SIG-M5 (cell line): ENCODE measurements around the gene PSME1.
A peak's percentile ranks its signal among the peaks of the same experiment; 100 is the strongest.

Source experiments
- DNase-seq: peaks from one replicate; lab custom pipeline; 2025; lab: John Stamatoyannopoulos, UW

PSME1 gene

DNA sequence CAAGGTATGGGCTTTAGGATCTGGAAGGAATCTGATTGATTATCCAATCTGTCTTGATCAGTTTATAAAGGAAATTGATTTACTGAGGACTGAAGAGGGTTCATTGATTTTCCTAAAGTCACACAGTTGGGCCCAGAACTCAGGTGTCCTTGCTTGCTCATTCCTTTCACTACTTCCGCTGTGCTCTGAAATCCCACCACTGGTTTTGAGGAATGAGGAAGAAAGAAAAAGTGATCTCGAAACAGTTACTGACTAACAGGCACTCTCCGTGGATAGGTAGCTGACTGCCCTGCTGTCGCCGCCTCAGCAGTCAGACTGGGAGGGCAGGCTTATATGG, 5.6 kb upstream of the PSME1 start, which contains the start of gene FITM1:
TSS of gene FITM1 (plus strand) at position 280 of the 337 bp plus-strand sequence. CDS start 905 bp downstream, outside the sequence.
- peak; percentile 8 for DNase-seq

DNA sequence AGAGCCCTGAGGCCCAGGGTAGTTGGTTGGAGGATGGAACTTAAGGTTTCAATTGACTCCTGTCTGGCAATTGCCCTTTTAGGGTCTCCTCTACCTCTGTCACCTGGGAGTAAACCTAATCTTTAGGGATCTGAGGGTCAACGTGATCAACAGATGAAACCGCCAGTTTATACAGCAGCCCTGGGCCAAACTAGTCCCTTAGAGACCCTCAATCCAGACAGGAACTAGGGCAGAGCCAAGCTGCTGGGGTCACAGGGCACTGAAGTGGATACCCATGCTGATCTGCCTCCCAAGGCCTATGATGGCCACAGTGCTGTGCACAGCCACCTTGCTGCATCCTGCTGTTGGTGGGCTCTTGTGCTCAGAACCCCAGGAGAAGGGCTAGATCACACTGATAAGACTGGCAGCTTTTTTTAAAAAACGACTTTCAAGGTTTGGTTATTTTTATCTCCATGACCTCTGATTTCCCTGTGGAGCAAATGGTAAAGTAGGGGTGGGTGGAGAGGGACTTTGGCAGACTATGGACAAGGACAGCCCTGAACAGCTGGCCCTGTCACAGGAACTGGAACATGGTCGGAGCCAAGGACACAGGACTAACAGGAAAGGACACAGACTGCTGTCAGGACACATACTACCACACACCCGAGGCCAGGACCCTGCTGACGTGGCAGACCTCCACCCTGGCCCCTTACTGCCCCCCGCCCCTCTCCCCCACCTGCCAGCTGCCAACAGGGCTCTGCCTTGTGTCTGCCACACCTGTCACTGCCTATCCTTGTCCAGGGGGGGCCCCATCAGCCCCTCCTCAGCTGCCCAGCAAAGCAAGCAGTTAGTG, 5.1 kb upstream of the PSME1 start:
- no peak for DNase-seq

DNA sequence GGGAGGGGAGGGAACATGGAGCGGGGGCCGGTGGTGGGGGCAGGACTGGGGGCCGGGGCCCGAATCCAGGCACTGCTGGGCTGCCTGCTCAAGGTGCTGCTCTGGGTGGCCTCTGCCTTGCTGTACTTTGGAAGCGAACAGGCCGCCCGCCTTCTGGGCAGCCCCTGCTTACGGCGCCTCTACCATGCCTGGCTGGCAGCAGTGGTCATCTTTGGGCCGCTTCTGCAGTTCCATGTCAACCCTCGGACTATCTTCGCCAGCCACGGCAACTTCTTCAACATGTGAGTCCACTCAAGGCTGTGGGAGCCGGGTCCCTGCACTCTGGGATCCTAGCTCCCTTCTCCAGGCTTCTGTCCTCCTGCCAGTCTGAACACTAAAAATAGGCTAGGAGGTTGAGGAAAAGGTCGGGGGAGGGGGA, 4.4 kb upstream of the PSME1 start:
- DNase-seq, result no peak

DNA sequence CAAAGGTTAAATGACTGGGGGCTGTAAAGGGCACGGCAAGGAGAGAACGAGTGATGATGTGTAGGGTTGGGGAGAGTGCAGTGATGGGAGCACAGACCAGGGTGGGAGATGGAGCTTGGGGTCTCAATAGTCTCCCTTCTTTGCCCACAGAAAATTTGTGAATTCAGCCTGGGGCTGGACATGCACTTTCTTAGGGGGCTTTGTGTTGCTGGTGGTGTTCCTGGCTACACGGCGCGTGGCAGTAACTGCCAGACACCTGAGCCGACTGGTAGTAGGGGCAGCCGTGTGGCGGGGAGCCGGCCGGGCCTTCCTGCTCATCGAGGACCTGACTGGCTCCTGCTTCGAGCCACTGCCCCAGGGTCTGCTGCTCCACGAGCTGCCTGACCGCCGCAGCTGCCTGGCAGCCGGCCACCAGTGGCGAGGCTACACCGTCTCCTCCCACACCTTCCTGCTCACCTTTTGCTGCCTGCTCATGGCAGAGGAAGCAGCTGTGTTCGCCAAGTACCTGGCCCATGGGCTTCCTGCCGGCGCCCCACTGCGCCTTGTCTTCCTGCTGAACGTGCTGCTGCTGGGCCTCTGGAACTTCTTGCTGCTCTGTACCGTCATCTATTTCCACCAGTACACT, 3.8 kb upstream of the PSME1 start:
- no peak for DNase-seq

DNA sequence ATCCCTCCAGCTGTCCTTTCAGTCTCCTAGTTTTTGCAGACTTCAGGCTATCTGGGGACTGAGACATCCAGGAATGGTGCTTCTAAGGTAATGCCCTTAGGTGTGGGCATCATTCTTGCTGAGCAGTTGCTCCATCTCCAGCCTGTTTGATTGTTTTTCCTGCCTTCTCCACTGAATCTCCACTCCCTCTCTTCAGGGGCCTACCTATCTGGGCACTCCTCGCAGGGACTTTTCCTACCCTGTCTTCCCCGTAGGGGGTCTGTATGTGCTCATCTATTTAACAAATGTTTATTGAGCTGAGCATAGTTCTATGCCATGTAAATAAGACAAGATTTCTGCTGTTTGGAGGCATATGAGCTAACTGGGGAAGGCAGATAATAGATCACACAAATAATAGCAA, 3.0 kb upstream of the PSME1 start:
- DNase-seq, result no peak

DNA sequence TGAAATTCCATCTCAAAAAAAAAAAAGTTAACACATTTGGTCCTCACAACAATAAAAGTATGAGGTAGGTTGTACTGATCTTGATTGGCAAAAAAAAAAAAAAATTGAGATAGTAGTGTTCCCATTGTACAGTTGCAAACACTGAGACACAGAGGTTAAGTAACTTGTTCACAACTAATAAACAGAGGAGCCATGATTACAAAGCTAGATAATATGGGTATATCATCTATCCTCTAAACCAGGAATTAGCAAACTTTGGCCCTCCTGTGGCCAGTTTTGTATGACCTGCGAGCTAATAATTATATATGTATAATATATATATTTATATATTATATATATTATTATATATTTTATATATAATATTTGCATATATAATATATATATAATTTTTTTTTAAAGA, 2.3 kb upstream of the PSME1 start:
- no peak for DNase-seq

DNA sequence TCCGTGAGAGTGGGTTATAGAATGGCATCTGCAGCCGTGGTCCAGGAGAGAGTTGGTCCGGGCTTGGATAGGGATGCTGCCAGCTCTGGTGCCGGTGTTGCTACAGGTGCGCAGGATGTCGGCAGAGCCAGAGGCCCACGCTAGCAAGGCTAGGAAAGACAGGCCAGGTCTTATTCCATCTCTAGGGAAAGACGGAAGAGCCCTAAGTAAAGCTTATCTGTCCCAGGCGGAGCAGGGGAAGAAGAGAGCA, 485 bp upstream of the PSME1 start:
- no peak for DNase-seq

DNA sequence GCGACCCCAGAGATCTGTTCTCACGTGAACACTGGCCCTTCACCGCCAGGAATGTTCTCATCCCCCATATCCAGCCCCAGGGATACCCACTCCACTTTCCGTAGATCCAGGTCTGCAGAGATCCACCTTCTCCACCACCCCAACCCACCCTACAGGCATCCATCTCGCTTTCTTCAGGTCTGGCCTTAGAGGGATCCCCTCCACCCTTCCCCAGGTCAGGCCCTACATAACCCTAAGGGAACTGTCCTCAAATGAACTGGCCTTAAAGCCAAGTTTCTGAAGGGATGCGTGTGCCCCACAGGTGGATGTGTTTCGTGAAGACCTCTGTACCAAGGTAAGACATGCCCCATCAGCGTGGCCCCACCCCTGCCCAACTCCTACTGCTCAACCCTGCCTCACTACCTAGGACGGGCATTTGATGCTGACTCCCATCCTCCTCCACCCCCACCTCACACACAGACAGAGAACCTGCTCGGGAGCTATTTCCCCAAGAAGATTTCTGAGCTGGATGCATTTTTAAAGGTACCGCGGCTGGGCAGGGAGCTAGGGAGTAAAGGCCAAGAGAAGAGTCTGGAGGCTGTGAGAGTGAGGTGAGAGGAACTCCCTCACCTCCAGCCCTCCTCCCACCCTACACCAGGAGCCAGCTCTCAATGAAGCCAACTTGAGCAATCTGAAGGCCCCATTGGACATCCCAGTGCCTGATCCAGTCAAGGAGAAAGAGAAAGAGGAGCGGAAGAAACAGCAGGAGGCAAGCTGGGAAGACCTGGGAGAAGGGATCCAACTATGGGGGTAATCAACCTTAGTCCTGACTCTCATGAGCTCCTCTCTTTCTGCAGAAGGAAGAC, 912 bp downstream of the PSME1 start:
- no peak for DNase-seq

DNA sequence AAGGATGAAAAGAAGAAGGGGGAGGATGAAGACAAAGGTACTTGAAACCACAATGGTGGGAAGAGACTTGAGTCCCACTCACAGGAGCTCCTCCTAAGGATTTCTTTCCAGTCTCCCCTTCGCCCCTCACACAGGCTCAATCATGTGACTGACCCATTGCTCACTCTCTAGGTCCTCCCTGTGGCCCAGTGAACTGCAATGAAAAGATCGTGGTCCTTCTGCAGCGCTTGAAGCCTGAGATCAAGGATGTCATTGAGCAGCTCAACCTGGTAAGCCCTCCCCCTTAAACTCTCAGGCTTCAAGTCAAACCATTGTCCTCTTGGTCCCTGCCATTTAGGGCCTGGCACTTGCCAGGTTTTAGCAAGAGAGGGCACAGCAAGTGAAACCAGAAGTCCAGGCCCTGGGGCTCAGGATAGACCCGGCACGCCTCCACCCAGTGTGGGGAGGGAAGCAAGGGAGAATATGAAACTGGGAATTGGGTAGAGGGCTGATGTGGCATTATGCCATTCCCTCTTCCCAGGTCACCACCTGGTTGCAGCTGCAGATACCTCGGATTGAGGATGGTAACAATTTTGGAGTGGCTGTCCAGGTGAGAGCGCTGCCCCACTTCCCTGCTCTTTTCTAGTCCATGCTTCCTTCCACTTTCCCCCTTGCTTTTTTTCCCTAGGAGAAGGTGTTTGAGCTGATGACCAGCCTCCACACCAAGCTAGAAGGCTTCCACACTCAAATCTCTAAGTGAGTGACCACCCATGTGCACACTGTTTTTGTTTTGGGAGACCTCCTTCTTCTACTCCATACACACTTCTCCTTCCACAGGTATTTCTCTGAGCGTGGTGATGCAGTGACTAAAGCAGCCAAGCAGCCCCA, 1.8 kb downstream of the PSME1 start:
- no peak for DNase-seq

DNA sequence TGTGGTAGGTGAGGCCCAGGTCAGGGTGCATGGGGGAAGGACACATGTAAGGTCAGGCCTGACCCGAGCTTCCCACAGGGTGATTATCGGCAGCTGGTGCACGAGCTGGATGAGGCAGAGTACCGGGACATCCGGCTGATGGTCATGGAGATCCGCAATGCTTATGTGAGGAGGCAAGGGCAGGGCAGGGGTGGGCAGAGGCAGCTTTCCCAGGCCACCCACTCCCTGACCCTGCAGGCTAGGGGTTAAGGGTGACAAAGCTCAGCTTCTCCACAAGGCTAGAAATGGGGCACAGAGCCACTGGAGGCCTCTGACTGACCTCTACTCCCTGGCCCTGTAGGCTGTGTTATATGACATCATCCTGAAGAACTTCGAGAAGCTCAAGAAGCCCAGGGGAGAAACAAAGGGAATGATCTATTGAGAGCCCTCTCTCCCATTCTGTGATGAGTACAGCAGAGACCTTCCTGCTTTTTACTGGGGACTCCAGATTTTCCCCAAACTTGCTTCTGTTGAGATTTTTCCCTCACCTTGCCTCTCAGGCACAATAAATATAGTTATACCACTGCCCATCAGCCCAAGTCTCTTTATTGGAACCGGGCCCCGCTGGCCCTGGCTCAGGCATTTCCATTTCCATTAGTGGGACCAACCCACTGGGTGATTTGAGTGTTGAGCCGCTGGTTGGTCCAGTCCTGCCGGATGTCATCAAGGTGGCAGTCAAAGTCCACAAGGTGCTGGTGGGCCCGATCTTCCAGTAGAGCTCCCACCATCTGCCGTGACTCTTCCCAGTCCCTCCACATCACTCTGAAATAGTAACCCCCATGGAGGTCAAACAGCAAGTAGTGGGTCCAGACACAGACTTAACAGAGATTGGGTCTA, 2.6 kb downstream of the PSME1 start:
- DNase-seq, result no peak

DNA sequence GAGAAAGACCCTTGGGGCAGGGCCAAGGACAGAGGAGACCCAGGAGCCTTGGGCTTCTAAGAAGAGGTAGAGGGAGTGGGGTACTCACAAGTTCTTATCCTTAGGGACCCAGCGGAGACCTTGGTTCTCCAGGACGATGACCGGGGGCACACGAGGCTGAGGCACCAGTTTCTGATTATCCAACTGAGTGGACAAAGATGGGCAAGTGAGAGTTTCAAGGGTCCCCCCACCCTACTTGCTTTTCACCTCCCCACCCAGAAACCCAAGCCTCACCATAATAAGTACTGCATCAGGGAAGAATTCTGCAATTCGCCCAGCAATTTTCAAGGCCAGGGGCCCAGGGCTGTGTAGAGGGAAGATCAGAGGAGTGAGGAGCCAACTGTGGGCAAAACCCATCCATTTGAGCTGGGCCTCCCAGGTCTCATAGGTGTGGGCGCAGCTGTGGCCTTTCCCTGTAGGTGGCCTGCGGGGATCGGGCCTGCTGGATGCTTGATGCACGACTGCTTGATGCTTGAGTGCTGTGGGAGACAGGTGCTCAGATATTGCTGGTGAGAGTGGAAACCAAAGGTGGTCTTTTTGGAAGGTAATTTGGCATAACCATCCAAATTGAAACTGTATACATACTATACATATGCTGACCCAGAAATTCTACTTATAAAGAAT, 3.4 kb downstream of the PSME1 start:
- DNase-seq, result no peak

DNA sequence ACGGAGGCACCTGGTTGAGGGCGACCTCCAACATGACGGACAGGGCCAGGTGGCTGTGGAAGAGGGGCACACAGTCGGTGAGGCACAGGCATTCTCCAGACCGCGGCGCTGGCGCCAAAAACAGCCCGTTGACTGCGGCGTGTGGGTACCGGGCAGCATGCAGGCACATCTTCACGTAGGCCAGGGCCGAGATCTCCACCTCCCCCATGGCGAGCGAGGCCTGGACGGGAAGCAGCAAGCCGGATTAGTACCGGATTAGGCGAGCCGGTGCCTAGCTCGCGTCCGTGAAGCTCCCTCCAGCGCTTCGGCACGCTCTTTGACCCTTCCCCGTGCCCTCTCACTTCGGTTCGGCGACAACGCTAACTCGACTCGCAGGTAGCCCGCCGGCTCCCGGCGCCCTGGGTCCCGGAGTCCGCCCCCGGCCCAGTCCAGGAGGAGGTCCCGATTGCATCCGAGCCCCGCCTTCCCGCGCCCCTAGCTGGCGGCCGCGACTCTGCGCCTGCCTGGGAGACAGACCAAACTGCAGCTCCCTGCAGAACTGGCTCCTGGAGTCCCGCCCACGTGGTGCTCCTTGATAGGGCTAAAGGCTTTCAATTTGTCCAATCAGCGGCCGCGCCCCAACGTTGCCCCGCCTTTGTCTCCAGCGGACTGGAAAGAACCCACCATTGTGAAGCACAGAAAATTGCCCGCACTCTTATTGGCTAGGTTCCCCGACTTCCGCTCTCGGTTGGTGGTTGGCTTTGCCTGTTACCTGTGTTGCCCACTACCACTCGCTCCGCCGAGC, 5.3 kb downstream of the PSME1 start, which contains the start of gene EMC9:
TSS of gene EMC9 (minus strand) at position 495 of the 784 bp plus-strand sequence. CDS start at position 208, 287 bp downstream.
- peak; percentile 96 for DNase-seq

DNA sequence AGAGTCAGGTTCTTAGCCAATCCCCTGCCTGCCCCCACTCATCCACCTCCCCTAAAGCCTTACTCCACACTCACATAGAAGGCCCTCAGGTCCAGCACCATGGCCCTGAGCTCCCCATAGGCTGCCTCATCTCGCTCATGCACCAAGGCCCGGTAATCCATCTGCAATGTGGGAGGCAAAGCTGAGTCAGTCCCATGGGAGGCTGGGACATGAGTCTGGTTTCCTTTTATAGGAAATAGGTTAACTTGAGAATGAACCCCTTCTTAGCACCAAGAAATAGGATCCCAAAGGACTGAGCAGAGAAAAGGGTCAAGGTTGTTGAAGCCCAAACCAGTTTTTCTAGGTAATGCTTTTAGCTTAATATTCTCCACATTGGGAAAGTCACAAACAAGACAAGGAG, 7.5 kb downstream of the PSME1 start:
- DNase-seq, result no peak

DNA sequence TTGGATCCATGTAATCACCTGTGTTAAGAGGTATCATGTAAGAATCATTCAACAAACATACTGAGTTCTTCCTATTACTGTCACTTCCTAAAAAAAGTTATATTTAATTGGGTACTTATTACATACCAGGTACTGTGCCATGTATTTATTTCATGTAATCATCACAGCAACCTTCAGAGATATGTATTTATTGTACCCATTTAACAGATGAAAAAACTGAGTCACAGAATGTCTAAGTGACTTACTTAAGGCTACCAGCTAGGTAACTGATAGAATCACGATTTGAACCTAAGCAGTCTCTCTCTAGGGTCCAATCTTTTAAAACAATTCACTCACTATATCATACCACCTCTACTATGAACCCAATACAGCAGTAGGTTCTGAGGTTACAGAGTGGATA, 8.5 kb downstream of the PSME1 start:
- DNase-seq, result no peak

DNA sequence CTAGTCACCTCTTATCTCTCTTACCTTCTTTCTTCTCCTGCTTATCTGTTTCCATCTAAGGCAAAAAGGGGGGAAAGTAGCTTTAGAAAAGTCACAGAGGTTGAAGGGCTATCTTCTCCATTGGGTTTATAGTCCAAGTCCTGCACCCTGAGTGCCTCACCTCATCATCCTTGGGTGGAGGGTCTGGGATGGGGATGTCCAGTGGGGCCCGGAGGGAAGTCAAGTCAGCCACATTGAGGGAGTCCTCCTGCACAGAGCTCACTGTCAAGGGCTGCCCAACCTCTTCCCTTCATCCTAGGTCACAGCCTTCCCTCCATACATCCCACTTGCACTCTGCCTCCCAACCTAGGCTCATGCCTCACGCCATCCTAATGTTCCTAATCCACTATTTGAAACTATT, 9.2 kb downstream of the PSME1 start:
- DNase-seq, result no peak

DNA sequence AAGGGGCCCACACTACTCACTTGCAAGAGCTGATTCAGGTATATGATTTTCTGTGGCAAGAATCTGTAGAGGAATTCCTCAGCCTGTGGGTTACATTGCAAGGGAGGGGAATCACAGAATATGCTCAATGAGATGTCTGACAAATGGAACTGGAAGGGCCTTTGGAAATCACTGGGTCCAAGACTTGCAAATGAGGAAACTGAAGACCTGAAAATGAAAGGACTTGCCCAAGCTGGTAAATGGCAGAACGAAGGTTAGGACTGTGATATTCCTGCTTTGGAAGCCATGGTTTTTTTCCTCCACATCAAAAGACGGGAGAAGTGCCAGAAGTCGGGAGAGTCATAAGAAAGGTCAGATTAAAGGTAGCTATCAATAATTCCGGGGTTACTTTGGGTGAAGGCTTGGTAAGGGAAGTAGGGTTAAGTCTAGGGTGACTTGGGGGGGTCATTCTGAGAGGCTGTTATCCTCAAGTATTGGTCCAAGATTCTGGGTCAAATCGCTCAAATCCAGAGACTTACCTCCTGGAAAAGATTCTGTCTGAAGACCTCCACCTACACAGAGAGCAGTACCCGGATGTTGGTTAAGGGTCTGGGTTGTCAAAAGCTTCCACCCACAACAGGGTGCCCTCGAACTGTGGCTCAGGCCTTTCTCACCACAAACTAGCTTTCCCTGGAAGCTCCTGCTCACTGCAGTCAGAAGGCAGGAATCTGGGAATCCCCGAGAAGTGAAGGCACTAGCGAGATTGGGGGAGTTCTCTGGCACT, 9.9 kb downstream of the PSME1 start:
- DNase-seq, result no peak

DNA sequence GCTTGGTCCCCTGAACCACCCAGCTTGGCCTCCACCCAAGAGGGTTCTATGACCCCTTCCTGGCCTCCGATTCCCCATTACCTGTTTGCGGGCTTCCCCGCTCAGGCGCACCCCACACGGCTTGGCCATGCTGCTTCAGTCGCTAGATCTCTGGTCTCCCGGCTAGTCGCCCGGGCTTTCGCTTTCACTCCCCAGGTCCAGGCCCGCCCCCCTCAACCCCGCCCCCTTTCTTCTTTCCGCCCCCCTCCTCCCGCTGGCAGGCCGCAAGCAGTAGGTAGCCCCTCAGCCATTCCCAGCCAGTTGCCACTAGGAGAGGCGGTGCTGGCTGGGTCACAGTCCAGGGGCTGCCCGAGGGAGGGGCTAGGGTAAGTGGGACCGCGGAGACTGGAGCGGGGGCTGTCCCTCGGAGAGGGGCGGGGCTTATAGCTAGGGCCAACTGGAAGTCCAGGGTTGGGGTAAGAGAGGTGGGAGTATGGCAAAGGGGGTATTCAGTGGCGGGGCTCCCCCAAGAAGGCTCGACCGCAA, 10.5 kb downstream of the PSME1 start, which contains the start of gene PSME2:
TSS of gene PSME2 (minus strand) at position 158 of the 525 bp plus-strand sequence. CDS start at position 129, 29 bp downstream.
- peak; percentile 68 for DNase-seq

DNA sequence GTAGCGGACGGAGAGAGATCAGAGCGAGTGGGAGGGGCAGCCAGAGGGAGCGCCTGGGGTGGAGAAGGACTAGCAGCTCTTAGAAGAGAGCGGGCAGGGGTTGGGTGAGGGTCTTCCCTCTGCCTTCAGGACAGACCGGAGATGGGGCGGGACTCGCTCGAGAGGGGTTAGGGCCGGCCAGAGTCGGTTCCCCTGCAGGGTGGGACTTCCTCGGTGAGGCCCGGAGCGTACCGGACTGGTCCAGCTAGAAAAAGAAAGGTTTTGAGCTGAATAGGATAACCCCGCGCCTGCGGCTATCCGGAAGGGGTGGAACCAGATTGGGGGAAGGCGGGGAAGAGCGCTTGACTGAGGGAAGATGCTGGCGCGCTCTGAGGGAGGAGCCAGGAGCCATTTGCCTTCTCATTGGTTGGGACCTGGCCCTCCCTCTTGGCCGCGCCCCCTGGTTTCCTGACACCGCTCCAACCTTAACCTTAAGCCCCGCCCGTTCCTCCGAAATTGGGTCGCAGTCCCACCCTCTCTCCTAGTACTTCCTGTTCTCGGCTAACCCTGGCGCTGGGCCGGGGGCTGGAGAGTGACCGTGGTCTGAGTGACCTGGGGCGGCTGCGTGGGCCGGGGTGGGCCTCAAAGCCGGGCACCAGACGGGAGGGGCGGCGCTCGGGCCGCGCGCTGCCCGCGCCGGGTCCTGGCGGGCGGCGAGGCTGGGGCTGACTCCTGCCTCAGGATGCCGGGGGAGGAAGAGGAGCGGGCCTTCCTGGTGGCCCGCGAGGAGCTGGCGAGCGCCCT, 11.2 kb downstream of the PSME1 start, which contains the start of gene RNF31:
TSS of gene RNF31 (plus strand) at position 521 of the 783 bp plus-strand sequence. CDS start at position 722, 201 bp downstream.
- DNase-seq, result peak; percentile 86
